ACC112 (cell line): Measurements from ENCODE around the gene PYROXD2.
A peak's percentile ranks its signal among the peaks of the same experiment; 100 is the strongest.

ENCODE experiments used
- H2AFZ ChIP-seq: fragments of 200-600 bp; sonication (generic); one replicate; pipeline ENCODE4 v1.6.0; 2017; ENCODE audit warnings: antibody characterized with exemption, low read length; ENCODE audit not compliant: unreplicated experiment
- H3K27ac ChIP-seq: fragments of 200-600 bp; sonication (generic); 2 replicates; pipeline ENCODE4 v1.5.1; 2014; ENCODE audit warnings: low read depth, mild to moderate bottlenecking, antibody characterized with exemption, low read length, moderate library complexity
- H3K27me3 ChIP-seq: fragments of 200-600 bp; sonication (generic); 2 replicates; pipeline ENCODE4 v1.6.1; 2014; ENCODE audit warnings: mild to moderate bottlenecking, antibody characterized with exemption, low read length, moderate library complexity, mixed read lengths; ENCODE audit not compliant: insufficient read depth
- H3K36me3 ChIP-seq: fragments of 200-600 bp; sonication (generic); 2 replicates; pipeline ENCODE4 v1.6.1; 2016; ENCODE audit warnings: mild to moderate bottlenecking, antibody characterized with exemption, low read length, moderate library complexity, mixed read lengths; ENCODE audit not compliant: insufficient read depth
- H3K4me1 ChIP-seq: fragments of 200-600 bp; sonication (generic); one replicate; pipeline ENCODE4 v1.6.1; 2016; ENCODE audit warnings: low read length, mixed read lengths; ENCODE audit not compliant: insufficient read depth, unreplicated experiment, control insufficient read depth
- H3K4me3 ChIP-seq: fragments of 200-600 bp; sonication (generic); 2 replicates; pipeline ENCODE4 v1.5.1; 2014; ENCODE audit warnings: mild to moderate bottlenecking, low read depth, low read length
- H3K79me2 ChIP-seq: fragments of 200-600 bp; sonication (generic); one replicate; pipeline ENCODE4 v1.6.0; 2016; ENCODE audit warnings: low read length; ENCODE audit not compliant: control insufficient read depth, unreplicated experiment, insufficient read depth

PYROXD2 gene

GRCh38 chr10:98402931-98403718 lies 11.9 kb downstream of the PYROXD2 start:
- H2AFZ ChIP-seq = peak overlapping the region; percentile 19
- no peaks in the 10 kb centered on the region for H3K79me2 ChIP-seq
- H3K27me3 ChIP-seq = no peaks in the 10 kb centered on the region
- H3K4me1 ChIP-seq = peaks cover 18% of the 10 kb centered on the region
- no peak overlapping the region for H3K4me3 ChIP-seq
- H3K27ac ChIP-seq = peak overlapping the region; percentile 86
- H3K36me3 ChIP-seq = peaks cover 3% of the 10 kb centered on the region; the same call in 1 of the 2 replicates

- H3K79me2 ChIP-seq = no peaks in the 10 kb centered on the region
- H3K27ac ChIP-seq = no peak overlapping the region
Observed at GRCh38 chr10:98402478-98402877, 12.5 kb downstream of the PYROXD2 start.

GRCh38 chr10:98400482-98400881 lies 14.5 kb downstream of the PYROXD2 start:
- Histone ChIP-seq H3K27ac (no peak overlapping the region), H2AFZ (no peak overlapping the region), H3K4me3 (no peak overlapping the region), H3K79me2 (no peaks in the 10 kb centered on the region), H3K27me3 (no peaks in the 10 kb centered on the region), H3K36me3 (peaks cover 3% of the 10 kb centered on the region; the same call in 1 of the 2 replicates), H3K4me1 (peaks cover 18% of the 10 kb centered on the region)

More at GRCh38 chr10:98402478-98402877, 12.5 kb downstream of the PYROXD2 start:
- H3K27me3 ChIP-seq = no peaks in the 10 kb centered on the region
- peaks cover 3% of the 10 kb centered on the region; the same call in 1 of the 2 replicates for H3K36me3 ChIP-seq
- no peak overlapping the region for H2AFZ ChIP-seq
- H3K4me1 ChIP-seq = peaks cover 18% of the 10 kb centered on the region
- H3K4me3 ChIP-seq = no peak overlapping the region

GRCh38 chr10:98399784-98400183 lies 15.2 kb downstream of the PYROXD2 start:
- H3K27me3 ChIP-seq = no peaks in the 10 kb centered on the region
- no peak overlapping the region for H2AFZ ChIP-seq
- H3K27ac ChIP-seq = no peak overlapping the region
- no peaks in the 10 kb centered on the region for H3K79me2 ChIP-seq
- peaks cover 3% of the 10 kb centered on the region; the same call in 1 of the 2 replicates for H3K36me3 ChIP-seq
- no peak overlapping the region for H3K4me3 ChIP-seq
- peaks cover 15% of the 10 kb centered on the region for H3K4me1 ChIP-seq

- Histone ChIP-seq H2AFZ (no peak overlapping the region), H3K79me2 (no peaks in the 10 kb centered on the region), H3K27ac (no peak overlapping the region), H3K27me3 (no peaks in the 10 kb centered on the region), H3K4me1 (no peaks in the 10 kb centered on the region), H3K36me3 (no peaks in the 10 kb centered on the region), H3K4me3 (no peak overlapping the region)
Observed at GRCh38 chr10:98397089-98397600, 17.8 kb downstream of the PYROXD2 start.

- no peak overlapping the region for H3K27ac ChIP-seq
- H2AFZ ChIP-seq = no peak overlapping the region
- no peak overlapping the region for H3K4me3 ChIP-seq
- H3K27me3 ChIP-seq = no peaks in the 10 kb centered on the region
- H3K36me3 ChIP-seq = no peaks in the 10 kb centered on the region
- H3K79me2 ChIP-seq = no peaks in the 10 kb centered on the region
- no peaks in the 10 kb centered on the region for H3K4me1 ChIP-seq
Observed at GRCh38 chr10:98396096-98397063, 18.6 kb downstream of the PYROXD2 start.

- Histone ChIP-seq H3K27ac (no peak overlapping the region), H3K4me1 (no peaks in the 10 kb centered on the region), H2AFZ (no peak overlapping the region)
Observed at GRCh38 chr10:98394851-98395440, 20.0 kb downstream of the PYROXD2 start.

GRCh38 chr10:98391578-98391991 lies 23.4 kb downstream of the PYROXD2 start:
- no peaks in the 10 kb centered on the region for H3K79me2 ChIP-seq
- H3K27ac ChIP-seq = no peak overlapping the region
- no peaks in the 10 kb centered on the region for H3K4me1 ChIP-seq
- H3K27me3 ChIP-seq = no peaks in the 10 kb centered on the region
- H3K36me3 ChIP-seq = no peaks in the 10 kb centered on the region
- H3K4me3 ChIP-seq = no peak overlapping the region
- H2AFZ ChIP-seq = no peak overlapping the region

More at GRCh38 chr10:98394851-98395440, 20.0 kb downstream of the PYROXD2 start:
- Histone ChIP-seq H3K36me3 (no peaks in the 10 kb centered on the region), H3K4me3 (no peak overlapping the region), H3K27me3 (no peaks in the 10 kb centered on the region), H3K79me2 (no peaks in the 10 kb centered on the region)

GRCh38 chr10:98391065-98391464 lies 23.9 kb downstream of the PYROXD2 start:
- H3K27ac ChIP-seq = no peak overlapping the region
- no peaks in the 10 kb centered on the region for H3K4me1 ChIP-seq
- H3K36me3 ChIP-seq = no peaks in the 10 kb centered on the region
- H3K4me3 ChIP-seq = no peak overlapping the region
- H2AFZ ChIP-seq = no peak overlapping the region
- no peaks in the 10 kb centered on the region for H3K79me2 ChIP-seq
- H3K27me3 ChIP-seq = no peaks in the 10 kb centered on the region

GRCh38 chr10:98390406-98390805 lies 24.6 kb downstream of the PYROXD2 start:
- Histone ChIP-seq H2AFZ (no peak overlapping the region), H3K79me2 (no peaks in the 10 kb centered on the region), H3K4me3 (no peak overlapping the region), H3K4me1 (no peaks in the 10 kb centered on the region), H3K27me3 (no peaks in the 10 kb centered on the region), H3K36me3 (no peaks in the 10 kb centered on the region), H3K27ac (no peak overlapping the region)
